Endodermal cell (in vitro differentiated cells): Measurements from ENCODE around the gene OR6Q1. TPM values are rescaled to one million over a fixed set of nuclear protein-coding genes. Genes with fewer than 3 reads are reported as not detected.
A peak's percentile ranks its signal among the peaks of the same experiment; 100 is the strongest.

Experiments
- DNase-seq: peaks from one replicate; pipeline ENCODE4 v3.0.0-alpha.2; 2017
- H3K27ac ChIP-seq: 2 replicates; pipeline ENCODE4 v1.5.1; 2013; ENCODE audit warnings: mild to moderate bottlenecking, low read depth, low read length, moderate library complexity
- H3K27me3 ChIP-seq: 2 replicates; pipeline ENCODE4 v1.6.1; 2013; ENCODE audit warnings: mild to moderate bottlenecking, low read length, moderate library complexity; ENCODE audit not compliant: insufficient read depth, control insufficient read depth, poor library complexity, severe bottlenecking
- H3K36me3 ChIP-seq: 2 replicates; pipeline ENCODE4 v1.7.0; 2013; ENCODE audit warnings: mild to moderate bottlenecking, low read length, moderate library complexity; ENCODE audit not compliant: control insufficient read depth, insufficient read depth
- H3K4me1 ChIP-seq: one replicate; pipeline ENCODE4 v1.7.0; 2013; ENCODE audit warnings: low read length; ENCODE audit not compliant: control insufficient read depth, insufficient read depth
- H3K4me3 ChIP-seq: 2 replicates; pipeline ENCODE4 v1.5.1; 2013; ENCODE audit warnings: mild to moderate bottlenecking, low read length, moderate library complexity
- H3K9ac ChIP-seq: 2 replicates; pipeline ENCODE4 v1.6.1; 2013; ENCODE audit warnings: mild to moderate bottlenecking, low read length, moderate library complexity; ENCODE audit not compliant: poor library complexity, severe bottlenecking; ENCODE audit errors: extremely low read depth
- H3K9me3 ChIP-seq: 2 replicates; pipeline ENCODE4 v1.6.1; 2013; ENCODE audit warnings: mild to moderate bottlenecking, low read length, moderate library complexity; ENCODE audit not compliant: control insufficient read depth
- H3K27ac Mint-ChIP-seq: 2 replicates; pipeline ENCODE4 v1.8.0; 2020; ENCODE audit warnings: mixed read lengths
- H3K27me3 Mint-ChIP-seq: 2 replicates; pipeline ENCODE4 v1.8.0; 2021; ENCODE audit warnings: mild to moderate bottlenecking, mixed read lengths; ENCODE audit not compliant: insufficient read depth
- H3K36me3 Mint-ChIP-seq: 2 replicates; pipeline ENCODE4 v1.8.0; 2020; ENCODE audit warnings: low read depth, mixed read lengths
- H3K4me1 Mint-ChIP-seq: 2 replicates; pipeline ENCODE4 v1.8.0; 2020; ENCODE audit warnings: mixed read lengths
- H3K4me3 Mint-ChIP-seq: 2 replicates; pipeline ENCODE4 v1.8.0; 2020; ENCODE audit warnings: mild to moderate bottlenecking, moderate library complexity, mixed read lengths
- H3K9me3 Mint-ChIP-seq: 2 replicates; pipeline ENCODE4 v1.8.0; 2020; ENCODE audit warnings: mild to moderate bottlenecking, mixed read lengths
- WGBS, 2 experiments: methylation state at CpG; one replicate each; pipeline versions ENCODE4 v1.1.5 to v1.1.7; 2013; ENCODE audit warnings: missing lambda C conversion rate in 2 of 2, mixed read lengths in 1 of 2; ENCODE audit not compliant: insufficient coverage in 1 of 2, insufficient read length in 1 of 2; 5-methylcytosine and 5-hydroxymethylcytosine counted together
- total RNA-seq, 2 donors: library from RNA; stranded (reverse); fragmentation: NEBNext Ultra II Directional in 1 of 2; extraction: Animal tissue kit (Norgen Biotek cat#: 25700) in 1 of 2; gene quantifications; 2 replicates in 1 of 2; 3 replicates in 1 of 2; pipeline ENCODE4 v1.2.1, GENCODE V29; 2021
- TF ChIP-seq, protein P1 (sequence below): fragments of 200-600 bp; sonication (generic); conservative IDR thresholded peaks from 2 replicates; pipeline ENCODE4 v1.5.0; 2021; ENCODE audit warnings: antibody characterized with exemption, mild to moderate bottlenecking

OR6Q1 gene
- total RNA-seq, 2 donors from 2014 or later: not detected

DNA sequence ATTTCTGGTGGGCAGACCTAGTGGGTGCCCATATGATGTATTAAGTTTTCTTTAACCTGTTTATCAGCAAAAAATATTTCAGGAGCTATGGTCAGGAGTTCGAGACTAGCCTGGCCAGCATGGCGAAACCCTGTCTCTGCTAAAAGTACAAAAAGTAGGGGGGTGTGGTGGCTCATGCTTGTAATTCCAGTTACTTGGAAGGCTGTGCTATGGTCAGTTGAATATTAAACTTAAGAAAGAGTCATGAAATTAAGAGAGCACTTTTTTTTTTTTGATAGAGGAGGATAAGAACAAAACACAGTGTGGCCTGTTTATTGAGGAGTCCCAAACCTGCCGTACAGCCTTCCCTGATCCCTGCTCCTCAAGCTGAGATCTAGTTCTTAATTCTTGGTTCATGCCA, 29.8 kb downstream of the OR6Q1 start:
- peaks cover 49% of the 10 kb centered on the region for H3K4me1 Mint-ChIP-seq
- Histone ChIP-seq H3K27me3 (no peaks in the 10 kb centered on the region), H3K9me3 (no peaks in the 10 kb centered on the region), H3K4me1 (peaks cover 28% of the 10 kb centered on the region), H3K27ac (no peak overlapping the region), H3K4me3 (no peak overlapping the region), H3K36me3 (no peaks in the 10 kb centered on the region), H3K9ac (peak overlapping the region; percentile 3)
- peak overlapping the region; percentile 69 for H3K27ac Mint-ChIP-seq
- WGBS, 2 experiments: 88 to 100% methylated on average over 2 to 3 of the region's 3 CpGs
- TF ChIP-seq, protein P1, sequence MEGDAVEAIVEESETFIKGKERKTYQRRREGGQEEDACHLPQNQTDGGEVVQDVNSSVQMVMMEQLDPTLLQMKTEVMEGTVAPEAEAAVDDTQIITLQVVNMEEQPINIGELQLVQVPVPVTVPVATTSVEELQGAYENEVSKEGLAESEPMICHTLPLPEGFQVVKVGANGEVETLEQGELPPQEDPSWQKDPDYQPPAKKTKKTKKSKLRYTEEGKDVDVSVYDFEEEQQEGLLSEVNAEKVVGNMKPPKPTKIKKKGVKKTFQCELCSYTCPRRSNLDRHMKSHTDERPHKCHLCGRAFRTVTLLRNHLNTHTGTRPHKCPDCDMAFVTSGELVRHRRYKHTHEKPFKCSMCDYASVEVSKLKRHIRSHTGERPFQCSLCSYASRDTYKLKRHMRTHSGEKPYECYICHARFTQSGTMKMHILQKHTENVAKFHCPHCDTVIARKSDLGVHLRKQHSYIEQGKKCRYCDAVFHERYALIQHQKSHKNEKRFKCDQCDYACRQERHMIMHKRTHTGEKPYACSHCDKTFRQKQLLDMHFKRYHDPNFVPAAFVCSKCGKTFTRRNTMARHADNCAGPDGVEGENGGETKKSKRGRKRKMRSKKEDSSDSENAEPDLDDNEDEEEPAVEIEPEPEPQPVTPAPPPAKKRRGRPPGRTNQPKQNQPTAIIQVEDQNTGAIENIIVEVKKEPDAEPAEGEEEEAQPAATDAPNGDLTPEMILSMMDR: no peak
- H3K27me3 Mint-ChIP-seq: no peaks in the 10 kb centered on the region
- H3K36me3 Mint-ChIP-seq: no peaks in the 10 kb centered on the region
- no peak for DNase-seq
- no peak overlapping the region for H3K4me3 Mint-ChIP-seq
- H3K9me3 Mint-ChIP-seq: peaks cover 6% of the 10 kb centered on the region

DNA sequence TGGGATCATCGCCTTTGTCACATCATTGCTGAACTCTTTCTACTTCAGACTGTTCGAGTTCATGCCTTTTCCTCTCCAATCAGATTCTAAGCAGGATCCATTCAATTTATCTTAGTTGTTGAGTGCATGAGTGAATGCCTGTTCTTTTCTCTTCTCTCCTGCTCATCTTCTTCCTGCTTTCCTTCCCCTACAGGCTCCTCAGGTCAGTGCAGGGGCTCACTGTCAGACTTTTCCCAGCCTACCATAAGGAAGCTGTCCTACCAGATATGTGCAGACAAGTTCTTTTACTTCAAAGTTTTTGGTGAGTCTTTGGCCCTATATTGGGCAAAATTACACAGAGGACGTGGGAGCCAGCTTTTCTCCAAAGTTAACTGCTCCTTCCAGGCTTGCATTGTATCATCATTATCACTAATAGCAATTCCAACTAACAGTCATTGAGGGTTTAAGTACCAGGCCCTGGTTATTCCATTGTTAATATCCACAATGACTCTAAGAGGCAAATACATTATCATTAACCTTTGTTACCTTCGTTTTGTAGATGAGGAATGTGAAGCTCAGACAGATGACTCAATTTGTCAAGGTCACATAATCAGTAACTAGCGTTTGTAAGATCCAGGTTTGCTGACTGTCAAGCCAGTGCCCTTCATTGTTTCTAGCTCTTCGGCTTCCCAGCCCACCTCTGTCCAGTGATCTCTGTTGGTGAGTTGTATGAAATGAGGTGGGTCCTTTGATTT, 30.4 kb downstream of the OR6Q1 start:
- WGBS, 2 experiments: 52 to 70% methylated on average over 2 to 6 of the region's 6 CpGs
- H3K9me3 ChIP-seq: no peaks in the 10 kb centered on the region
- H3K36me3 ChIP-seq: no peaks in the 10 kb centered on the region
- H3K9ac ChIP-seq: peak overlapping the region; percentile 3
- peaks cover 1% of the 10 kb centered on the region for H3K9me3 Mint-ChIP-seq
- H3K27me3 ChIP-seq: no peaks in the 10 kb centered on the region
- H3K4me3 ChIP-seq: peak overlapping the region; percentile 61
- TF ChIP-seq, protein P1: peak; percentile 74
- H3K27ac Mint-ChIP-seq: peak overlapping the region; percentile 28
- H3K4me3 Mint-ChIP-seq: no peak overlapping the region
- H3K27me3 Mint-ChIP-seq: no peaks in the 10 kb centered on the region
- DNase-seq: peak; percentile 80
- H3K27ac ChIP-seq: no peak overlapping the region
- H3K4me1 Mint-ChIP-seq: peaks cover 53% of the 10 kb centered on the region
- H3K4me1 ChIP-seq: peaks cover 28% of the 10 kb centered on the region
- H3K36me3 Mint-ChIP-seq: no peaks in the 10 kb centered on the region

DNA sequence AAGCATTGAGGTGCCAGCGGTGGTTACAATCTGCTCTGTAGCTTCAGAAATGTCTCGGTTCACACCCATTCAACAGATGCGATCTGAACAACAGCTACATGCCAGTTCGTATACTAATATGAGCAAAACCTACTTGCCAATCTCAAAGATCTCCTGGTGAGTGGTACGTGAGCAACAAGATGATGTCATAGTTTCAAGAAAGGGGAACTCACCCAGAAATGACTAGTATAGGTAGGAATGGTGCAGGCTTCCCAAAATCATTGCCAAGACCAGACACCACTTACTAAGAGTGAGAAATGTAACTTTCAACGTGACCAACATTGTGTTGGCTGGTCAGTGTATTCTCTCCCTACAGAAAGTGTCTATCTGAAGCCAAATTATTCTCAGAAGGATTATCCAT, 31.1 kb downstream of the OR6Q1 start:
- Histone ChIP-seq H3K4me3 (peak overlapping the region; percentile 61), H3K36me3 (no peaks in the 10 kb centered on the region), H3K27me3 (no peaks in the 10 kb centered on the region), H3K9me3 (no peaks in the 10 kb centered on the region), H3K9ac (no peak overlapping the region), H3K27ac (no peak overlapping the region), H3K4me1 (peaks cover 28% of the 10 kb centered on the region)
- Mint-ChIP-seq H3K4me3 (no peak overlapping the region), H3K36me3 (no peaks in the 10 kb centered on the region), H3K4me1 (peaks cover 54% of the 10 kb centered on the region), H3K27ac (peak overlapping the region; percentile 28), H3K9me3 (no peaks in the 10 kb centered on the region), H3K27me3 (no peaks in the 10 kb centered on the region)
- no peak for DNase-seq
- TF ChIP-seq, protein P1: no peak
- 63 to 67% methylated on average over 5 to 6 of the region's 6 CpGs for WGBS, 2 experiments
